IMR-90 (cell line): Measurements from ENCODE around the gene TDRD5. TPM values are rescaled to one million over a fixed set of nuclear protein-coding genes. Genes with fewer than 3 reads are reported as not detected.

Experiments
- ATAC-seq: fragments of 200-7000 bp; cut with Tn5 transposase; 2 replicates; pipeline ENCODE4 v1.9.1; 2020; ENCODE audit warnings: low read depth, mild to moderate bottlenecking, moderate library complexity
- BruUV-seq: library from RNA; stranded (reverse); fragments of 400-500 nt; replicated peaks from 2 replicates; lab custom pipeline; 2021; lab: Mats Ljungman, UMichigan
- CTCF ChIA-PET: fragments of 300-600 bp; formaldehyde crosslinking; extraction: SDS; loops from one replicate; lab custom pipeline; 2021; ENCODE audit warnings: antibody characterized with exemption; lab: Yijun Ruan, JAX
- POLR2A ChIA-PET: fragments of 300-600 bp; sonication (Branson Sonifier 250); formaldehyde crosslinking; loops from one replicate; lab custom pipeline; 2022; ENCODE audit warnings: antibody characterized with exemption; ENCODE audit not compliant: unreplicated experiment; lab: Charles Lee
- DNase-seq: peaks from one replicate; pipeline ENCODE4 v3.0.0; 2013
- H2AFZ ChIP-seq: replicated peaks from 2 replicates; pipeline ENCODE3; 2013; ENCODE audit warnings: low read length, mild to moderate bottlenecking; ENCODE audit not compliant: poor library complexity
- H2AK5ac ChIP-seq: 2 replicates; pipeline ENCODE4 v1.6.1; 2013; ENCODE audit warnings: low read depth, low read length, inconsistent platforms
- H2AK9ac ChIP-seq: replicated peaks from 2 replicates; pipeline ENCODE3; 2013; ENCODE audit warnings: mild to moderate bottlenecking, low read depth, low read length, moderate library complexity; ENCODE audit not compliant: poor library complexity
- H2BK120ac ChIP-seq: 2 replicates; pipeline ENCODE4 v1.6.1; 2013; ENCODE audit warnings: low read depth, low read length, inconsistent platforms
- H2BK15ac ChIP-seq: 3 replicates; pipeline ENCODE4 v1.6.1; 2013; ENCODE audit warnings: low read depth, low read length, inconsistent platforms
- H2BK20ac ChIP-seq: 2 replicates; pipeline ENCODE4 v1.6.1; 2013; ENCODE audit warnings: low read depth, mild to moderate bottlenecking, inconsistent platforms, low read length, moderate library complexity
- H2BK5ac ChIP-seq: 2 replicates; pipeline ENCODE4 v1.6.1; 2013; ENCODE audit warnings: mild to moderate bottlenecking, low read depth, low read length, inconsistent platforms; ENCODE audit not compliant: poor library complexity, severe bottlenecking
- H3K14ac ChIP-seq: replicated peaks from 2 replicates; pipeline ENCODE4 v1.6.1; 2013; ENCODE audit warnings: low read depth, low read length, inconsistent platforms
- H3K18ac ChIP-seq: 2 replicates; pipeline ENCODE4 v1.6.1; 2013; ENCODE audit warnings: low read depth, low read length, control low read depth
- H3K23ac ChIP-seq: 2 replicates; pipeline ENCODE4 v1.6.1; 2013; ENCODE audit warnings: low read depth, low read length, inconsistent platforms
- H3K27ac ChIP-seq: 2 replicates; pipeline ENCODE4 v1.5.1; 2013; ENCODE audit warnings: mild to moderate bottlenecking, control low read depth, low read length; ENCODE audit not compliant: insufficient read depth
- H3K27me3 ChIP-seq: 2 replicates; pipeline ENCODE4 v1.6.1; 2013; ENCODE audit warnings: low read length; ENCODE audit not compliant: control insufficient read depth, insufficient read depth
- H3K36me3 ChIP-seq: 2 replicates; pipeline ENCODE4 v1.6.1; 2013; ENCODE audit warnings: low read length, mixed read lengths; ENCODE audit not compliant: control insufficient read depth, insufficient read depth
- H3K4ac ChIP-seq: 2 replicates; pipeline ENCODE4 v1.6.1; 2013; ENCODE audit warnings: low read depth, low read length, inconsistent platforms
- H3K4me1 ChIP-seq: 2 replicates; pipeline ENCODE4 v1.6.1; 2013; ENCODE audit warnings: low read length, mixed read lengths; ENCODE audit not compliant: control insufficient read depth, insufficient read depth
- H3K4me2 ChIP-seq: 2 replicates; pipeline ENCODE4 v1.6.1; 2013; ENCODE audit warnings: low read depth, mild to moderate bottlenecking, control low read depth, low read length, moderate library complexity
- H3K4me3 ChIP-seq: 2 replicates; pipeline ENCODE4 v1.5.1; 2013; ENCODE audit warnings: low read depth, mild to moderate bottlenecking, control low read depth, low read length, moderate library complexity; ENCODE audit not compliant: insufficient read depth
- H3K56ac ChIP-seq: 2 replicates; pipeline ENCODE4 v1.6.1; 2013; ENCODE audit warnings: low read length, inconsistent platforms; ENCODE audit not compliant: insufficient read depth; ENCODE audit errors: extremely low read depth
- H3K79me1 ChIP-seq, 2 experiments: 2 replicates each; pipeline ENCODE4 v1.6.1; 2013; ENCODE audit warnings: low read length in 2 of 2, inconsistent platforms in 1 of 2, low read depth in 1 of 2
- H3K9ac ChIP-seq: 2 replicates; pipeline ENCODE4 v1.6.1; 2013; ENCODE audit warnings: low read depth, low read length, control low read depth
- H3K9me1 ChIP-seq: 2 replicates; pipeline ENCODE4 v1.6.1; 2013; ENCODE audit warnings: low read length, inconsistent platforms; ENCODE audit not compliant: insufficient read depth
- H3K9me3 ChIP-seq: 2 replicates; pipeline ENCODE4 v1.6.1; 2013; ENCODE audit warnings: low read length; ENCODE audit not compliant: control insufficient read depth, insufficient read depth
- H4K20me1 ChIP-seq: 2 replicates; pipeline ENCODE4 v1.6.1; 2013; ENCODE audit warnings: low read length, inconsistent platforms; ENCODE audit not compliant: insufficient read depth
- H4K5ac ChIP-seq: 2 replicates; pipeline ENCODE4 v1.6.1; 2013; ENCODE audit warnings: mild to moderate bottlenecking, low read depth, low read length, control low read depth
- H4K8ac ChIP-seq, 2 experiments: 2 replicates each; pipeline ENCODE4 v1.6.1; 2013; ENCODE audit warnings: low read depth in 2 of 2, low read length in 2 of 2, control low read depth in 1 of 2, inconsistent platforms in 1 of 2
- H4K91ac ChIP-seq: 2 replicates; pipeline ENCODE4 v1.6.1; 2013; ENCODE audit warnings: low read depth, low read length, inconsistent platforms; ENCODE audit not compliant: insufficient read depth
- BHLHE40 ChIP-seq: fragments of 150-350 bp; IDR thresholded peaks from 2 replicates; pipeline ENCODE4 v1.6.1; 2016; ENCODE audit warnings: mild to moderate bottlenecking, low read depth, low read length
- CEBPB ChIP-seq: IDR thresholded peaks from 2 replicates; pipeline ENCODE4 v1.6.1; 2012; ENCODE audit warnings: low read depth, low read length, improper control_type of control experiment
- CHD1 ChIP-seq: IDR thresholded peaks from 2 replicates; pipeline ENCODE4 v1.6.1; 2012; ENCODE audit warnings: low read depth, low read length, improper control_type of control experiment
- ELK1 ChIP-seq: fragments of 150-350 bp; IDR thresholded peaks from 2 replicates; pipeline ENCODE4 v1.6.1; 2016; ENCODE audit warnings: low read depth, mild to moderate bottlenecking, low read length, moderate library complexity, borderline replicate concordance
- FOS ChIP-seq: fragments of 150-350 bp; IDR thresholded peaks from 2 replicates; pipeline ENCODE4 v1.6.1; 2016; ENCODE audit warnings: low read depth, low read length
- MAFK ChIP-seq: IDR thresholded peaks from 2 replicates; pipeline ENCODE4 v1.6.1; 2012; ENCODE audit warnings: low read depth, low read length, improper control_type of control experiment
- MAZ ChIP-seq: IDR thresholded peaks from 2 replicates; pipeline ENCODE4 v1.6.1; 2012; ENCODE audit warnings: low read depth, mild to moderate bottlenecking, low read length, improper control_type of control experiment, moderate library complexity, borderline replicate concordance
- MXI1 ChIP-seq: IDR thresholded peaks from 2 replicates; pipeline ENCODE4 v1.6.1; 2012; ENCODE audit warnings: low read depth, mild to moderate bottlenecking, low read length, moderate library complexity, borderline replicate concordance
- NFE2L2 ChIP-seq: fragments of 150-350 bp; IDR thresholded peaks from 2 replicates; pipeline ENCODE4 v1.6.1; 2016; ENCODE audit warnings: low read depth, mild to moderate bottlenecking, low read length
- POLR2A ChIP-seq: IDR thresholded peaks from 2 replicates; pipeline ENCODE4 v1.6.1; 2012; ENCODE audit warnings: mild to moderate bottlenecking, low read depth, low read length
- RCOR1 ChIP-seq: IDR thresholded peaks from 2 replicates; pipeline ENCODE4 v1.6.1; 2012; ENCODE audit warnings: mild to moderate bottlenecking, low read length, improper control_type of control experiment; ENCODE audit not compliant: insufficient replicate concordance
- RFX5 ChIP-seq: IDR thresholded peaks from 2 replicates; pipeline ENCODE4 v1.8.0; 2012; ENCODE audit warnings: low read depth, mild to moderate bottlenecking, low read length, moderate library complexity
- SMC3 ChIP-seq: fragments of 150-350 bp; IDR thresholded peaks from 2 replicates; pipeline ENCODE4 v1.6.1; 2016; ENCODE audit warnings: low read depth, mild to moderate bottlenecking, antibody characterized with exemption, low read length, moderate library complexity
- USF2 ChIP-seq: fragments of 150-350 bp; IDR thresholded peaks from 2 replicates; pipeline ENCODE4 v1.6.1; 2017; ENCODE audit warnings: mild to moderate bottlenecking, antibody characterized with exemption, low read length, low read depth
- WGBS, 2 experiments: methylation state at CpG; one replicate each; pipeline versions ENCODE4 v1.1.5 to v1.1.7; 2013; ENCODE audit warnings: missing lambda C conversion rate in 2 of 2; ENCODE audit not compliant: insufficient read length in 1 of 2; ENCODE audit errors: extremely low coverage in 2 of 2; 5-methylcytosine and 5-hydroxymethylcytosine counted together
- dilution Hi-C: fragments of 300-500 bp; cut with HindIII; formaldehyde crosslinking; loops from one replicate; pipeline ENCODE4 v1.14.3; 2018; ENCODE audit warnings: low sequenced_read_pairs; ENCODE audit not compliant: unreplicated experiment
- in situ Hi-C: fragments of 300-500 bp; cut with MboI; formaldehyde crosslinking; loops from 3 replicates; pipeline ENCODE4 v1.14.3; 2019; ENCODE audit warnings: low sequenced_read_pairs, inconsistent platforms, mixed read lengths
- intact Hi-C: fragments of 100-400 bp; cut with micrococcal nuclease; formaldehyde crosslinking; loops from 2 replicates; pipeline ENCODE4 v1.10.0; 2022
- polyA plus RNA-seq, 3 experiments: library from polyadenylated mRNA; depleted of rRNA; stranded (reverse); fragments of >200 nt; gene quantifications; 2 replicates each; pipeline ENCODE4 v1.2.3, GENCODE V29; 2012; ENCODE audit warnings: low replicate concordance in 1 of 3
- total RNA-seq: library from RNA; depleted of rRNA; stranded (reverse); fragments of >200 nt; gene quantifications from 2 replicates; pipeline ENCODE4 v1.2.3, GENCODE V29; 2012
- TF ChIP-seq, protein P1 (sequence below): conservative IDR thresholded peaks from 2 replicates; pipeline ENCODE4 v1.5.1; 2012; ENCODE audit warnings: mild to moderate bottlenecking, low read depth, low read length, improper control_type of control experiment

TDRD5 gene
- total and polyA plus RNA-seq, 2 of the 4 experiments (the other 2 are of a cell fraction): not detected

DNA sequence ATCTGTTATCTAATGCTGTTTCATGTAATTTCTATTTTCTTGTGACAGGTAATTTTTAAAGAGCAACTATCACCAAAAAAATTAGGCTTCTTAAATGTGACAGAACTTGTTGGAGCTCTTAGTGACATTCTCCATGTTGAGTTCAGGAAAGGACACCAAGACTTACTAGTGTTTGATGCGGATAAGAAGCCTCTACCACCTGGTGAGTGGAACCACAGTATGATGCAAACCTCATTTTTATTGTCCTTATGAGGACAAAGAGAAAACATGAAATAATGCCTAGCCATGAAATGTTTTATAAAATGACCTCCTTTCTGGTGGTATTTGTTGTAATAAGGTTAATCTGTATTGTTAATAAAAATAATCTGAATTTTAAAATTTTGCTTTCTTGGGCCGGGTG is 39.1 kb downstream of the TDRD5 start:
- CTCF ChIA-PET: no interaction called here
- H2AK9ac ChIP-seq: no peak overlapping the region
- no peak overlapping the region for H3K23ac ChIP-seq
- no peak overlapping the region for H2AFZ ChIP-seq
- H2BK15ac ChIP-seq: no peak overlapping the region
- H3K27ac ChIP-seq: no peak overlapping the region
- no peaks in the 10 kb centered on the region; the same call in 1 of the 2 replicates for H3K27me3 ChIP-seq
- BruUV-seq: no TSS peak
- H3K4me1 ChIP-seq: no peaks in the 10 kb centered on the region
- H3K4me3 ChIP-seq: no peak overlapping the region
- no peak overlapping the region for H2BK120ac ChIP-seq
- no peak overlapping the region for H3K4me2 ChIP-seq
- no peak overlapping the region for H2BK20ac ChIP-seq
- intact Hi-C loops (no loop called here), dilution Hi-C loops (no loop called here), in situ Hi-C loops (no loop called here)
- no peaks in the 10 kb centered on the region for H3K79me1 ChIP-seq
- POLR2A ChIA-PET: no interaction called here
- H3K56ac ChIP-seq: no peak overlapping the region
- no peaks in the 10 kb centered on the region for H3K36me3 ChIP-seq
- DNase-seq (no peak), ATAC-seq (no peak)
- H2AK5ac ChIP-seq: no peak overlapping the region
- H3K9me1 ChIP-seq: no peaks in the 10 kb centered on the region
- H4K5ac ChIP-seq: no peak overlapping the region
- no peak overlapping the region for H2BK5ac ChIP-seq
- H3K9ac ChIP-seq: no peak overlapping the region
- no CpG with 5 or more reads among the region's 2 CpGs for WGBS, 2 experiments
- no peaks in the 10 kb centered on the region for H4K20me1 ChIP-seq
- H4K8ac ChIP-seq: no peak overlapping the region
- no peak overlapping the region for H3K14ac ChIP-seq
- H3K4ac ChIP-seq: no peak overlapping the region
- H3K9me3 ChIP-seq: no peaks in the 10 kb centered on the region
- no peak for TF ChIP-seq BHLHE40
- no peak for TF ChIP-seq MXI1
- no peak for TF ChIP-seq CHD1
- TF ChIP-seq MAZ: no peak
- TF ChIP-seq FOS: no peak
- no peak for TF ChIP-seq ELK1
- TF ChIP-seq RFX5: no peak
- TF ChIP-seq MAFK: no peak
- TF ChIP-seq SMC3: no peak
- TF ChIP-seq RCOR1: no peak
- TF ChIP-seq CEBPB: no peak
- TF ChIP-seq POLR2A: no peak
- no peak for TF ChIP-seq USF2
- TF ChIP-seq, protein P1, sequence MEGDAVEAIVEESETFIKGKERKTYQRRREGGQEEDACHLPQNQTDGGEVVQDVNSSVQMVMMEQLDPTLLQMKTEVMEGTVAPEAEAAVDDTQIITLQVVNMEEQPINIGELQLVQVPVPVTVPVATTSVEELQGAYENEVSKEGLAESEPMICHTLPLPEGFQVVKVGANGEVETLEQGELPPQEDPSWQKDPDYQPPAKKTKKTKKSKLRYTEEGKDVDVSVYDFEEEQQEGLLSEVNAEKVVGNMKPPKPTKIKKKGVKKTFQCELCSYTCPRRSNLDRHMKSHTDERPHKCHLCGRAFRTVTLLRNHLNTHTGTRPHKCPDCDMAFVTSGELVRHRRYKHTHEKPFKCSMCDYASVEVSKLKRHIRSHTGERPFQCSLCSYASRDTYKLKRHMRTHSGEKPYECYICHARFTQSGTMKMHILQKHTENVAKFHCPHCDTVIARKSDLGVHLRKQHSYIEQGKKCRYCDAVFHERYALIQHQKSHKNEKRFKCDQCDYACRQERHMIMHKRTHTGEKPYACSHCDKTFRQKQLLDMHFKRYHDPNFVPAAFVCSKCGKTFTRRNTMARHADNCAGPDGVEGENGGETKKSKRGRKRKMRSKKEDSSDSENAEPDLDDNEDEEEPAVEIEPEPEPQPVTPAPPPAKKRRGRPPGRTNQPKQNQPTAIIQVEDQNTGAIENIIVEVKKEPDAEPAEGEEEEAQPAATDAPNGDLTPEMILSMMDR: no peak
- TF ChIP-seq NFE2L2: no peak
- H4K91ac ChIP-seq: no peak overlapping the region
- no peak overlapping the region for H3K18ac ChIP-seq
